Keratinocyte (primary cell): ENCODE data around the gene NAA16. TPM values are rescaled to one million over a fixed set of nuclear protein-coding genes. Genes with fewer than 3 reads are reported as not detected.

Experiments used
- DNase-seq: peaks from one replicate; pipeline ENCODE4 v3.0.0-alpha.2; 2011; ENCODE audit warnings: low read depth, missing footprints, low spot score
- FAIRE-seq: peaks from 2 replicates; lab custom pipeline; 2011; peaks lifted over from hg19 to GRCh38; lab: Jason Lieb, UNC
- H2AFZ ChIP-seq: 2 replicates; pipeline ENCODE4 v1.6.0; 2012; ENCODE audit warnings: low read length, control low read depth, inconsistent platforms; ENCODE audit not compliant: control insufficient read depth
- H3K27ac ChIP-seq: 2 replicates; pipeline ENCODE4 v1.5.1; 2011; ENCODE audit warnings: low read length; ENCODE audit not compliant: control insufficient read depth, insufficient read depth
- H3K27me3 ChIP-seq: 3 replicates; pipeline ENCODE4 v1.6.0; 2011; ENCODE audit warnings: low read length; ENCODE audit not compliant: control insufficient read depth, insufficient read depth; ENCODE audit errors: extremely low read depth
- H3K36me3 ChIP-seq, 2 experiments: 2 replicates in 1 of 2; 3 replicates in 1 of 2; pipeline ENCODE4 v1.5.1; 2011; ENCODE audit warnings: low read length in 2 of 2, mild to moderate bottlenecking in 1 of 2; ENCODE audit not compliant: control insufficient read depth in 2 of 2, insufficient read depth in 2 of 2; ENCODE audit errors: extremely low read depth in 1 of 2
- H3K4me1 ChIP-seq: 3 replicates; pipeline ENCODE4 v1.5.1; 2011; ENCODE audit warnings: low read length; ENCODE audit not compliant: control insufficient read depth, insufficient read depth; ENCODE audit errors: extremely low read depth
- H3K4me2 ChIP-seq: 3 replicates; pipeline ENCODE4 v1.6.0; 2011; ENCODE audit warnings: low read depth, low read length; ENCODE audit not compliant: control insufficient read depth, insufficient read depth; ENCODE audit errors: extremely low read depth
- H3K4me3 ChIP-seq, 3 experiments: fragments of 200-600 bp in 1 of 3; sonication (generic) in 1 of 3; 2 replicates in 2 of 3; 3 replicates in 1 of 3; pipeline ENCODE4 v1.5.1; 2011 to 2016; ENCODE audit warnings: low read length in 3 of 3, mild to moderate bottlenecking in 3 of 3, control low read depth in 2 of 3, inconsistent platforms in 1 of 3, low read depth in 1 of 3, mixed read lengths in 1 of 3, mixed run types in 1 of 3, moderate library complexity in 1 of 3; ENCODE audit not compliant: control insufficient read depth in 2 of 3, insufficient read depth in 2 of 3; ENCODE audit errors: extremely low read depth in 1 of 3
- H3K79me2 ChIP-seq: 2 replicates; pipeline ENCODE4 v1.6.0; 2012; ENCODE audit warnings: low read length; ENCODE audit not compliant: control insufficient read depth, insufficient read depth
- H3K9ac ChIP-seq: 3 replicates; pipeline ENCODE4 v1.6.0; 2011; ENCODE audit warnings: low read length; ENCODE audit not compliant: control insufficient read depth, insufficient read depth; ENCODE audit errors: extremely low read depth
- H3K9me1 ChIP-seq: 3 replicates; pipeline ENCODE4 v1.6.0; 2011; ENCODE audit warnings: low read length; ENCODE audit not compliant: control insufficient read depth, insufficient read depth; ENCODE audit errors: extremely low read depth
- H3K9me3 ChIP-seq: 2 replicates; pipeline ENCODE4 v1.5.1; 2012; ENCODE audit warnings: low read depth, low read length; ENCODE audit not compliant: control insufficient read depth
- H4K20me1 ChIP-seq: 3 replicates; pipeline ENCODE4 v1.6.0; 2011; ENCODE audit warnings: low read length; ENCODE audit not compliant: control insufficient read depth, insufficient read depth; ENCODE audit errors: extremely low read depth
- CTCF ChIP-seq, 3 experiments: IDR thresholded peaks in 1 of 3; conservative IDR thresholded peaks in 1 of 3; optimal IDR thresholded peaks in 1 of 3; 2 replicates in 2 of 3; 3 replicates in 1 of 3; pipeline versions ENCODE3 to v1.5.1; 2011; ENCODE audit warnings: low read length in 3 of 3, mild to moderate bottlenecking in 3 of 3, moderate library complexity in 2 of 3, control low read depth in 1 of 3, inconsistent platforms in 1 of 3; ENCODE audit not compliant: insufficient read depth in 2 of 3; ENCODE audit errors: extremely low read depth in 1 of 3
- EZH2 ChIP-seq: IDR thresholded peaks from one replicate; pipeline ENCODE4 v1.6.1; 2012; ENCODE audit warnings: inconsistent platforms, mild to moderate bottlenecking, low read length, moderate library complexity
- dilution Hi-C: fragments of 300-500 bp; cut with MboI; formaldehyde crosslinking; loops from one replicate; pipeline ENCODE4 v1.7.0; 2020; ENCODE audit warnings: low sequenced_read_pairs; ENCODE audit not compliant: extremely low pct_ligation_motif_present
- polyA plus RNA-seq, 5 experiments: library from polyadenylated mRNA; depleted of rRNA in 3 of 5; stranded (reverse) in 3 of 5; stranded (forward) in 1 of 5; unstranded in 1 of 5; fragments of >200 nt; gene quantifications; 1 replicate in 1 of 5; 2 replicates in 3 of 5; 3 replicates in 1 of 5; pipeline versions ENCODE4 v1.2.1 to v1.2.3, GENCODE V29; 2011 to 2012; ENCODE audit warnings: missing spikeins in 2 of 5, low read depth in 1 of 5, low replicate concordance in 1 of 5

Gene NAA16
- polyA plus RNA-seq, 1 donor (not counting 4 experiments of a cell fraction or from before 2014, with no cell fraction given): 12.0 TPM

DNA sequence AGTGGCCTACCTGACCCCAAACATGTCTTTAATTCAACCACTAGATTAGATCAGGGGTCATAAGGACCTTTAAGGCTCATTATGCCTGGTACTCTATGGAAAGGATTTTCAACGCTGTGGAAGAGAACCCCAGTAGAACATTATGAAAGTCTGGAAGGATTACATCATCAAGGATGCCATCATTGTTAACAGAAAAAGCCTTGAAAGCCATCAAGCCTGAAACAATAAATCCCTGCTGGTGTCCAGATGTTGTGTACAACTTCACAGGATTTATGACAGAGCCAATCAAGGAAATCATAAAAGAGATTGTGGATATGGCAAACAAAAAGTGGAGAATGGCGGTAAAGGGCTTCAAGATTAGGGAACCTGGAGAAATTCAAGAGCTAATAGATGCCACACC is 59.7 kb downstream of the NAA16 start:
- Histone ChIP-seq H3K4me2 (no peak overlapping the region), H3K4me3 (no peak overlapping the region), H3K4me1 (no peaks in the 10 kb centered on the region), H3K36me3 (peaks cover 9 to 22% of the 10 kb centered on the region in 2 experiments), H3K9me3 (no peaks in the 10 kb centered on the region), H2AFZ (no peak overlapping the region), H4K20me1 (no peaks in the 10 kb centered on the region), H3K27me3 (no peaks in the 10 kb centered on the region), H3K79me2 (no peaks in the 10 kb centered on the region), H3K27ac (no peak overlapping the region), H3K9ac (no peak overlapping the region), H3K9me1 (no peaks in the 10 kb centered on the region)
- peak; percentile 39 for FAIRE-seq
- DNase-seq: no peak
- dilution Hi-C loops: no loop called here
- no peak for TF ChIP-seq EZH2

DNA sequence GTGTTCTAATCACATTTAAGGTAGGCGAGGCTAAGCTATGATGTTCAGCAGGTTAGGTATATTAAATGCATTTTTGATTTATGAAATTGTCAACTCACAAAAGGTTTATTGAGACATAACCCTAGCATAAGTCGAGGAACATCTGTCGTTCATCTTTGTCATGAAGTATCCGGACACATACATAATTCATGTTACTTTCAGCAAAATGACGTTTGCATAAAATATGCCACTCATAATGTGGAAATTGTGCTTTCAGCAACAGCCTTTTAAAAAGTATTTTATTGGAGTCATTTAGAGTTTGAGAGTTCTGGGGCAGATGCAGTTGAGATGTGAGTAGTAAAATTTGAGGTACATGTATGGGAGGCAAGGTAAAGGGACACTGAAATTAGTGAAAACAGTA is 66.4 kb downstream of the NAA16 start:
- peaks cover 0 to 2% of the 10 kb centered on the region in 2 experiments for H3K36me3 ChIP-seq
- H3K4me3 ChIP-seq: no peak overlapping the region
- FAIRE-seq (no peak), DNase-seq (no peak)
- H3K27me3 ChIP-seq: no peaks in the 10 kb centered on the region
- no peak overlapping the region for H3K4me2 ChIP-seq
- no peaks in the 10 kb centered on the region for H4K20me1 ChIP-seq
- no peak for TF ChIP-seq CTCF (optimal IDR thresholded peaks at IDR 0.05 in 1 of 3, IDR thresholded peaks at IDR 0.05 in 1 of 3, conservative IDR thresholded peaks at IDR 0.05 in 1 of 3; ENCODE audit: extremely low read depth in 1 of 3, insufficient read depth in 2 of 3, low read length in 3 of 3)
- no peak for TF ChIP-seq EZH2
- no peak overlapping the region for H2AFZ ChIP-seq
- H3K9me1 ChIP-seq: no peaks in the 10 kb centered on the region
- no peaks in the 10 kb centered on the region for H3K9me3 ChIP-seq
- no peaks in the 10 kb centered on the region for H3K79me2 ChIP-seq
- dilution Hi-C loops: no loop called here
- no peaks in the 10 kb centered on the region for H3K4me1 ChIP-seq
- H3K27ac ChIP-seq: no peak overlapping the region
- H3K9ac ChIP-seq: no peak overlapping the region

GRCh38 chr13:41382431-41382830 is 71.4 kb downstream of the NAA16 start:
- Histone ChIP-seq H3K4me1 (no peaks in the 10 kb centered on the region), H4K20me1 (no peaks in the 10 kb centered on the region), H3K36me3 (no peaks in the 10 kb centered on the region), H3K4me3 (no peak overlapping the region), H3K9me3 (no peaks in the 10 kb centered on the region), H3K9ac (no peak overlapping the region), H3K79me2 (no peaks in the 10 kb centered on the region), H3K27ac (no peak overlapping the region), H3K27me3 (no peaks in the 10 kb centered on the region), H2AFZ (no peak overlapping the region), H3K4me2 (no peak overlapping the region), H3K9me1 (no peaks in the 10 kb centered on the region)
- no peak for TF ChIP-seq CTCF (optimal IDR thresholded peaks at IDR 0.05 in 1 of 3, IDR thresholded peaks at IDR 0.05 in 1 of 3, conservative IDR thresholded peaks at IDR 0.05 in 1 of 3; ENCODE audit: extremely low read depth in 1 of 3, insufficient read depth in 2 of 3, low read length in 3 of 3)
- dilution Hi-C loops: no loop called here
- DNase-seq: no peak
- FAIRE-seq: no peak
